Measurements from ENCODE around the gene UBE2O.
"Not testable (repeated sequence)": the region's sequence is repeated elsewhere in the genome, so short reads cannot be mapped to it uniquely, and the experiment has no call there.

UBE2O gene

DNA sequence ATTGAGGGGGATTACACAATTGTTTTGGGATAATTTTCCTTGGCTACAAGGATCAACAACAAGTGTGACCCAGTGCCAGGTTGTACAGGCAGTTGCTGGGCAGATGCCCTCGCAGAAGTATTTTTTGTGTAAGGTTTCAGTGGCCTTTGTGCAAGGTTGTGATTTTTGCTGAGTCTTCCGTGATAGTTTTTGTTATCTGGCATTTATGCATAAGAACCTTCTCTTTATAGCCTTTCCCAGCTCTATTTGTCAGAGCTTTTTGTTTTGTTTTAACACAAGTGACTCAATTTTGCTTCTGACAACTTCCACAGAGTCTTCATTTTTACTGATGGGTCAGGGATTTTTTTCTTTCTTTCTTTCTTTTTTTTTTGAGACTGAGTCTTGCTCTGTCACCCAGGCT lies 92.5 kb downstream of the UBE2O start:
- no peaks in the 10 kb centered on the region for H3K4me1 Mint-ChIP-seq (ENCODE audit: low read depth)
- H3K9me3 Mint-ChIP-seq: no peaks in the 10 kb centered on the region
- no peaks in the 10 kb centered on the region for H3K36me3 Mint-ChIP-seq (ENCODE audit: low read depth)
- H3K4me3 Mint-ChIP-seq: no peak overlapping the region
- H3K27ac Mint-ChIP-seq: no peak overlapping the region
- H3K27me3 Mint-ChIP-seq: peaks cover 3% of the 10 kb centered on the region

DNA sequence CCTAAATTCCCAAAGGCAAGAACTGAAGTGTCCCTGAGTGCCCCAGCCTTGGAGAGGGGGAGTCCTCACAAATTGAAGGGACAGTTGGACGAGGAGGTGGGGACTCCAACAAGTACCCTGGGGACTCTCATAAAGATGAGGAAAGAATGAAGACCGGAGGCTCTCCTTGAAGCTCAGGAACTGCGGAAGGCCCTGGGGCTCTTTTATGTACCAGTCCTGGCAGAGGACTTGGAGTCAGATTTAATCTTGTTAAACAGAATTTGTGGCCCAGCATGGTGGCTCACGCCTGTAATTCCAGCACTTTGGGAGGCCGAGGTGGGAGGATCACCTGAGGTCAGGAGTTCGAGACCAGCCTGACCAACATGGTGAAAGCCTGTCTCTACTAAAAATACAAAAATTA lies 93.2 kb downstream of the UBE2O start:
- H3K36me3 Mint-ChIP-seq (ENCODE audit: low read depth): not testable (repeated sequence)

DNA sequence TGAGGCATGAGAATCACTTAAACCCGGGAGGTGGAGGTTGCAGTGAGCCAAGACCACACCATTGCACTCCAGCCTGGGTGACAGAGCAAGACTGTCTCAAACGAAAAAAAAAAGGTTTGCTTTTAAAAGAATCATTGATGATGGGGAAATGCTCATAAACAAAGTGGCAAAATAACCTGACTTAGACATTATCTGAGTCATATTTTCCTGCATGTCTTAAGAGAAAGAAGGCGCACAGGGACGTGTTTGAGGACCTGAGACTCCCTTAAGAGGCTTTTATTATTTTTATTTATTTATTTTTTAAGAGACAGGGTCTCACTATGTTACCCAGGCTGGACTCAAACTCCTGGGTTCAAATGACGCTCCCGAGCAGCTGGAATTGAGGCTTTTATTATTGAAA lies 93.6 kb downstream of the UBE2O start:
- Mint-ChIP-seq H3K27ac (no peak overlapping the region), H3K36me3 (ENCODE audit: low read depth) (no peaks in the 10 kb centered on the region), H3K4me3 (no peak overlapping the region), H3K27me3 (peaks cover 3% of the 10 kb centered on the region), H3K4me1 (ENCODE audit: low read depth) (peaks cover 6% of the 10 kb centered on the region), H3K9me3 (no peaks in the 10 kb centered on the region)

More for the DNA sequence above, 93.2 kb downstream of the UBE2O start:
- H3K4me3 Mint-ChIP-seq; H3K27me3 Mint-ChIP-seq; H3K4me1 Mint-ChIP-seq (ENCODE audit: low read depth); H3K27ac Mint-ChIP-seq; H3K9me3 Mint-ChIP-seq: not testable (repeated sequence)

DNA sequence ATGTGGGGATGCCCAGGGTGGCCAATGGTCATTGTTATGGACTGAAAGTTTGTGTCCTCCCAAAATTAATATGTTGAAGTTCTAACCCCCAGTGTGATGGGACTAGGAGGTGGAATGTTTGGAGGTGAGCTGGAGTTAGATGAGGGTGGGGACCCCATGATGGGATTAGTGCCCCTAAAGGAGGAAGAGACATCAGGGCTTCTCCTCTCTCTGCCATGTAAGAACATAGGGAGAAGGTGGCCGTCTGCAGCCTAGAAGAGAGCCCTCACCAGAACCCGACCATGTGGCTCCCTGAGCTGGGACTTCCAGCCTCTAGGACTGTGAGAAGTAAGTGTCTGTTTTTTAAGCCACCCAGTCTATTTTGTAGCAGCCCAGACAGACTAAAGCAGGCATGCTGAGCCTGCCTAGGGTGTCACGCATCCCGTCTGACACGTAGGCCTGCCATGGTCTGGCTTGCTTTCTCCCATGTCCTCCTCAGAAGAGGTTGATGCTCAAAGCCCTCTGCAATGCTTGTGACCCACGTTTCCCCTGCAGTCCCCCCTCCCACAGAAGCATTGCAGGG lies 95.3 kb downstream of the UBE2O start:
- no peaks in the 10 kb centered on the region for H3K9me3 Mint-ChIP-seq
- H3K27ac Mint-ChIP-seq: no peak overlapping the region
- no peaks in the 10 kb centered on the region for H3K36me3 Mint-ChIP-seq (ENCODE audit: low read depth)
- peaks cover 15% of the 10 kb centered on the region for H3K4me1 Mint-ChIP-seq (ENCODE audit: low read depth)
- H3K4me3 Mint-ChIP-seq: no peak overlapping the region
- peaks cover 3% of the 10 kb centered on the region for H3K27me3 Mint-ChIP-seq

DNA sequence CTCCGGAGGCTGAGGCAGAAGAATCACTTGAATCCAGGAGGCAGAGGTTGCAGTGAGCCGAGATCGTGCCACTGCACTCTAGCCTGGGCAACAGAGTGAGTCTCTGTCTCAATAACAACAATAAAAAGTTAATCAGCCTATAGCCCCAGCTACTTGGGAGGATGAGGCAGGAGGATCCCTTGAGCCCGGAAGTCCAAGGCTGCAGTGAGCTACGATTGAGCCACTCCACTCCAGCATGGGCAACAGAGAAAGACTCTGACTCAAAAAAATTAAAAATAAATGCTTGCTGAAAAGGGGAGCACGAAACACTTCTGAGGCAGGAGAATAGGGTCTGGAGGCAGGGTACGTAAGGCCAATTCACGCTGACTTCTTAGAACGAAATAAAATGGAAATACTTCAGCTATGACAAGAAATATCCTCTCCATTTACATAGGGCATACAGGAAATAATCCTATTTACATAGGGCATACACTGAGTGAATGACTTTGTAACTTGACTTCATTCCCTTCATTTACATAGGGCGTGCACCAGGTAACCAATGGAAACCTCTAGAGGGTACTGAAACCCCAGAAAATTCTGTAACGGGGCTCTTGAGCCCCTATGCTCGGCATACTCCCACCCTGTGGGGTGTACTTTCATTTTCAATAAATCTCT lies 96.0 kb downstream of the UBE2O start:
- Mint-ChIP-seq H3K9me3 (no peaks in the 10 kb centered on the region), H3K4me1 (ENCODE audit: low read depth) (peaks cover 20% of the 10 kb centered on the region), H3K4me3 (no peak overlapping the region), H3K27me3 (peaks cover 3% of the 10 kb centered on the region), H3K36me3 (ENCODE audit: low read depth) (peaks cover under 1% of the 10 kb centered on the region), H3K27ac (no peak overlapping the region)

DNA sequence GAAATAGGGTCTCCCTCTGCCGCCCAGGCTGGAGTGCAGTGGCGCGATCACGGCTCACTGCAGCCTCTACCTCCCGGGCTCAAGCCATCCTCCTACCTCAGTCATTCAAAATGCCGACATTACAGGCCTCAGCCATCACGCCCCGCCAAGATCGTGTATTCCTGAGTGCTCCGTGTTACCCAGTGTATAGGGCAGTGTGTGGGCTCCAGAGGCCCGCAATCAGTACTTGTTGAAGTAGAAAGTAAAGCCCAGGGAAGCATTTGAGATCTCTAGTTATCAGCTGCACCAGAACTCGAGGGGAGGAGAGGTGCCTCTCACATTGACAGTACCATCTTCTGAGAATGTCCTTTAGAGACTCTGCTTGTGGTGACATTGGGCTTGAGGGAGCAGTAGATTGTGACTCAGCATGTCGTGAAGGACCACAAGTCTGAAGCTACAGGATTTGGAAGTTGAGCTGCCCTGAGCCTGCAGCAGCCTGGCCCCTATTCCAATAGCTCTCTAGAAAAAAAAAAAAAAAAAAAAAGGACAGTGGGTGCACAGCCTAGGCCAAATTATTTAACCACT lies 98.1 kb downstream of the UBE2O start:
- Mint-ChIP-seq H3K27me3 (no peaks in the 10 kb centered on the region), H3K9me3 (no peaks in the 10 kb centered on the region), H3K4me3 (peak overlapping the region; percentile 95), H3K27ac (peak overlapping the region; percentile 49), H3K36me3 (ENCODE audit: low read depth) (peaks cover 5% of the 10 kb centered on the region), H3K4me1 (ENCODE audit: low read depth) (peaks cover 24% of the 10 kb centered on the region)

DNA sequence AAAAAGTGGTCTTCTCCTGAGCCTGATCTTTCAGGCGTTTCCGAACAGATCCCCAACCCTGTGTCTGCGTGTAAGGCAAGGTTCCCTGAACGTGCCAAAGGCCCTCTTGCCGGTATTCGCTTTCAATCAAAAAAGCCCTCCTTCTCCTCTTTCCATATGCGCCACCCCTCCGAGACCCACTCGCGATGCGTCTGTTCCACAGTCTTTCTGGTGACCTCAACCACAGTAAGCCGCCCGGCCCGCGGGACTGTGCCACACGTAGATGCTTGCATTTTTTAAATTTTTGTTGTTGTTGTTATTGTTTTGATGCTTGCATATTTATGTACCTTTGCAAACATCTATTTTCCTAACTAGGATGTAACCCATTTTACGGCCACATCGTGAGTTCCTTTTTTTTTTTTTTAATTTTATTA lies 98.6 kb downstream of the UBE2O start:
- Mint-ChIP-seq H3K9me3 (no peaks in the 10 kb centered on the region), H3K27ac (peak overlapping the region; percentile 100), H3K4me3 (peak overlapping the region; percentile 95), H3K27me3 (no peaks in the 10 kb centered on the region), H3K36me3 (ENCODE audit: low read depth) (peaks cover 5% of the 10 kb centered on the region), H3K4me1 (ENCODE audit: low read depth) (peaks cover 24% of the 10 kb centered on the region)

DNA sequence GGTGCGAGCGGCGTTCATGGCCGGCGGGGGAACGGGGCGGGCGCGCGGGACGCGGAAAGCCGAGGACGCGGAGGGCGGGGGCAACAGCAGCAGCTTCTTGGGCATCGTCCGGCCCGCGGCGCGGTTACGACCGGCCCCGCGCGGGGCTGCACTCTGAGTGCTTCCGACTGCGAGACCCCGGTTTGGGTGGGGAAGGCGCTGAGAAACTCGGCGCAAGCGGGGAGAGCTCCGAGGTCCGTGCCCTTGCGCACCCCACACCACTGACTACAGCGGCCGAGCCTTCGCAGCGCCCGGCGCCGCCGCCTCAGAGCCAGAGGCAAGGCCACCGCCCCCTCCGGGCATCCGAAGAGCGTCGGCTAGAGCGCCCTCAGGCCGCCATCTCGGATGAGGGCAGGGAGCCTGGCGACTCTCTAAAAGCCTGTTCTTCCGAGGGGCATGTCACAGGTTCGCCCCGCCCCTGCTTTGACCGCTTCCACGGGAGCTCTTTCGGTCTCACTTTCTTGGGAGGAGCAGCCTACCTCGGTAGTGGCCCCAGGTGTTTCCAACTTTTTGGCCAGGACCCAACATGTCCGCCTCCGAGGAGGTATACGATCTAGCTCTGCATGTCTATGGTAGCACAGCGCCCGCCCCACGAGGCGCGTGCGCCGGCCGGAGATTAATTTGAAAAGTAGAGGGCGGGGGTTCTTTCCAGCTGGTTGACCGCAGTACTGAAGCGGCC lies 99.2 kb downstream of the UBE2O start, which contains the start of gene PRPSAP1:
TSS of gene PRPSAP1 (minus strand) at position 318 of the 718 bp plus-strand sequence. CDS start at position 105, 213 bp downstream.
- H3K9me3 Mint-ChIP-seq: no peaks in the 10 kb centered on the region
- H3K4me3 Mint-ChIP-seq: peak within 1 kb of the TSS; percentile 95
- peaks cover 24% of the 10 kb centered on the region for H3K4me1 Mint-ChIP-seq (ENCODE audit: low read depth)
- H3K27ac Mint-ChIP-seq: peak within 1 kb of the TSS; percentile 100
- peaks cover 5% of the 10 kb centered on the region for H3K36me3 Mint-ChIP-seq (ENCODE audit: low read depth)
- H3K27me3 Mint-ChIP-seq: no peaks in the 10 kb centered on the region

DNA sequence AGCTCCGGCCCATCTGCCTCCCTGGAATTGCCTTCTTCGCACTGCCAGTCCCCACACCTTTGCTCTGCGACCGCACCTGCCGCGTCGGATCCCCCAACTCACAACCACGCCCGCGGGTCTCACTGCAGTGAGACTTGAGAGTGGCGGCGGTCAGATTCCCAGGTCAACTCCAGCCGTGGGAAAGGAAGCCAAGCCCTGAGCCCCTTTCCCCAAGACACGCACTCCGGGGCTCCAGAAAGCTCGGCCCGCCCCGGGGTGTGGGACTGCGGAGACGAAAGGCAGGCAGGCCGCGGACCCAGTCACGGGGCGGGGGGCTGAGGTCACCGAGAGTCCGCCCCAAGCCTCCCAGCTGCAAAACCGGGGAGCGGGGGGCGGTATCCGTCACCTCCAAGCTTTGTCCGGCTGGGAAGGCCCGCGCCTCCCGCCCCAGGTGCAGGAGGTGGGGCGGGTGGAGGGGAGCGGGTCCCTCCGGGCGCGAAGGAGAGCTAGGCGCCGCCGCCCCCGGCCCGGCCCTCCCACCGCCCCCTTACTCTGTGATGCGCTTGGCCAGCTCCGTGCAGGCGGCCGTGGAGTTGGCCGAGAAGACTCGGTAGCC lies 99.9 kb downstream of the UBE2O start:
- H3K27ac Mint-ChIP-seq: peak overlapping the region; percentile 87
- peak overlapping the region; percentile 95 for H3K4me3 Mint-ChIP-seq
- H3K9me3 Mint-ChIP-seq: no peaks in the 10 kb centered on the region
- H3K36me3 Mint-ChIP-seq (ENCODE audit: low read depth): peaks cover 5% of the 10 kb centered on the region
- H3K27me3 Mint-ChIP-seq: no peaks in the 10 kb centered on the region
- H3K4me1 Mint-ChIP-seq (ENCODE audit: low read depth): peaks cover 24% of the 10 kb centered on the region

DNA sequence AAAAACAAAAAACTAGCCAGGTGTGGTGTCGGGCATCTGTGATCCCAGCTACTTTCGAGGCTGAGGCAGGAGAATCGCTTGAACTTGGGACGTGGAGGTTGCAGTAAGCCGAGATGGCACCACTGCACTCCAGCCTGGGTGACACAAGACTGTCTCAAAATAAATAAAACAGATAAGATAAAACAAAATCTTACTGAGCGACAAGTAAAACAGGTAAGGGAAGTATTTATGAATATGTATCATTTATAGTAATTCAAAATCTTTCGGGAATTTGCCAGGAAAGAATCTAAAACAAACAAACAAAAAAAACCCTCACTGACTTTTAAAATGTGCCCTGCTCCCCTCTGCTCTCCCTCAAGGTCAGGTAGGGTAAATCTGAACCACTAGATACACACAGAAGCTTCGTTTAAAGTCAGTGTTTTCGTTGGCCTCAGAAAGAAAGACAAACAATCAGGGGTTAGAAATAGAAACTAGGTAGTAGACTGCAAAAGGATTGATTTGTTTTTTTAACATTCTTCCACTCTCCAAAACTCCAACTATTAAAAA lies 101.4 kb downstream of the UBE2O start:
- H3K27me3 Mint-ChIP-seq: no peaks in the 10 kb centered on the region
- no peak overlapping the region for H3K27ac Mint-ChIP-seq
- H3K4me3 Mint-ChIP-seq: peak overlapping the region; percentile 6
- peaks cover 11% of the 10 kb centered on the region for H3K36me3 Mint-ChIP-seq (ENCODE audit: low read depth)
- peaks cover 24% of the 10 kb centered on the region for H3K4me1 Mint-ChIP-seq (ENCODE audit: low read depth)
- no peaks in the 10 kb centered on the region for H3K9me3 Mint-ChIP-seq

DNA sequence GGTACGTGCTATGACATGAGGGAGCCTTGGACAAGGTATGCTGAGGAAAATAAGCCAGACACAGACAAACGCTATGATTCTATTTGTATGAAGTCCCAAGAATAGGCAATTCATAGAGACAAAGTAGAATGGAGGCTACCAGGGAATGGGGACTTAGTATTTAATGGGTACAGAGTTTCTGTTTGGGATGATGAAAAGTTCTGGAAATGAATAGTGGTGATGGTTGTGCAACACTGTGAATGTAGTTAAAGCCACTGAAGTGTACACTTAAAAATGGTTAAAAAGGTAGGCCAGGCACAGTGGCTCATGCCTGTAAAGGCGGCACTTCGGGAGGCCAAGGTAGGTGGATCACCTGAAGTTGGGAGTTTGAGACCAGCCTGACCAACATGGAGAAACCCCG lies 102.5 kb downstream of the UBE2O start:
- Mint-ChIP-seq H3K4me3 (no peak overlapping the region), H3K27me3 (no peaks in the 10 kb centered on the region), H3K4me1 (ENCODE audit: low read depth) (peaks cover 24% of the 10 kb centered on the region), H3K9me3 (no peaks in the 10 kb centered on the region), H3K36me3 (ENCODE audit: low read depth) (peaks cover 21% of the 10 kb centered on the region), H3K27ac (no peak overlapping the region)

DNA sequence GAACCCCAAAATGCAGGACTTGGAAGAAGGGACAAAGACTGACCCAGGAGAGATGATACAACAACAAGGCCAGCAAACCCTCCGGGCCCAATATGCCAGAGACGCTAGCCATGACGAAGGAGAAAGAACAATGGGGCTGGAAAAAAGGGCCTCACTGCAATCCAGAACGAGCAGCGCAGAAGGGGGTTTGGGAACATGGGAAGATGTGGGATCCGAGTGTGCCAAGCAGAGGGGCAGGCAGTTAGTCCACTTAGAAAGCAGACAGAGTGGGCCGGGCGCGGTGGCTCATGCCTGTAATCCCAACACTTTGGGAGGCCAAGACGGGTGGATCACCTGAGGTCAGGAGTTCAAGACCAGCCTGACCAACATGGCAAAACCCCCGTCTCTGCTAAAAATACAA lies 106.0 kb downstream of the UBE2O start:
- H3K9me3 Mint-ChIP-seq; H3K4me3 Mint-ChIP-seq; H3K27ac Mint-ChIP-seq; H3K27me3 Mint-ChIP-seq; H3K4me1 Mint-ChIP-seq (ENCODE audit: low read depth): not testable (repeated sequence)
- peaks cover 29% of the 10 kb centered on the region for H3K36me3 Mint-ChIP-seq (ENCODE audit: low read depth)

DNA sequence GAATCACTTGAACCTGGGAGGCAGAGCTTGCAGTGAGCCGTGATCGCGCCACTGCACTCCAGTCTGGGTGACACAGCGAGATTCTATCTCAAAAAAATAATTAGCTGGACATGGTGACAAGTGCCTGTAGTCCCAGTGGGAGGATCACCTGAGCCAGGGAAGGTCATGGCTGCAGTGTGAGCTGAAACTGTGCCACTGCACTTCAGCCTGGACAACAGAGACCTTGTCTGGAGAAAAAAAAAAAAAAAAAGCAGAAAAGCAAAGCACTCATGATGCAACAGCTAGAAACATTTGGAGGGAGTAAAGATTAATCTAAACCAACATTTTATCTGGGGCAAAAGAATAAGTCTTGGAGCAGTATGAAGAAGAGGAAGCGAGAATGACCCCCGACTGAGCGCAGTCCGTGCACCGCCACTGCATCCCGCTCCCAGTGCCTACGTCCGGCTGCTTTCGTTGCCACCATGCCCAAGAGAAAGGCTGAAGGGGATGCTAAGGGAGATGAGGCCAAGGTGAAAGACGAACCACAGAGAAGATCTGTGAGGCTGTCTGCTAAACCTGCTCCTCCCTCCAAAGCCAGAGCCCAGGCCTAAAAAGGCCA lies 107.5 kb downstream of the UBE2O start:
- Mint-ChIP-seq H3K9me3 (no peaks in the 10 kb centered on the region), H3K4me1 (ENCODE audit: low read depth) (no peaks in the 10 kb centered on the region), H3K27me3 (no peaks in the 10 kb centered on the region), H3K36me3 (ENCODE audit: low read depth) (peaks cover 34% of the 10 kb centered on the region), H3K4me3 (no peak overlapping the region), H3K27ac (no peak overlapping the region)

DNA sequence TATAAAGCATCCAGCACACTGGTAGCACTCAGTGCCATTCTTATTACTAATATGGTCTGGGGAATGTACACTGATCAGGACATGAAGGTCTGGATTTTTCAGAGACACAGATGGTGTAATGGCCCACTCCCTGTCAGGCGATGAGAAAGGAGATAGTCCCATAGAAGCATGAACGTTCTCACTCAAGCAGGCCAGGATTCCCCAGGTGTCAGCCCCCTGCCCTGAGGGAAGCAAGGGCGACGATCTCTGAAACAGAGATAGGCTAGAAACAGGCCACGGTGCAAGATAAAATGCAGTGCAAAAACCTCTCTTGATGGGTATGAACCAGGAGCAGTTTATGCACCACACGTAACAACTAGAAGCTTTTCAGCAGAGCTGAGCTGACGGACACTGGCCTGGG lies 109.8 kb downstream of the UBE2O start:
- H3K27me3 Mint-ChIP-seq: no peaks in the 10 kb centered on the region
- H3K4me1 Mint-ChIP-seq (ENCODE audit: low read depth): no peaks in the 10 kb centered on the region
- no peak overlapping the region for H3K4me3 Mint-ChIP-seq
- no peak overlapping the region for H3K27ac Mint-ChIP-seq
- no peaks in the 10 kb centered on the region for H3K9me3 Mint-ChIP-seq
- H3K36me3 Mint-ChIP-seq (ENCODE audit: low read depth): peaks cover 39% of the 10 kb centered on the region

All from stimulated activated naive CD8-positive, alpha-beta T cell treated with anti-CD3 and anti-CD28 coated beads, Interleukin-15, Interleukin-2, amounts not matched to agents 100 ng/mL and 50 ng/mL, for 24 hours (primary cell).